Ovary (tissue), 9 donors: ENCODE measurements around the gene CHGA. TPM values are rescaled to one million over a fixed set of nuclear protein-coding genes. Genes with fewer than 3 reads are reported as not detected.

Experiments used
- DNase-seq, 5 donors: peaks; one replicate each; pipeline ENCODE4 v3.0.0-alpha.2; 2019 to 2020
- H3K27ac ChIP-seq, 2 donors: fragments of 200-600 bp; one replicate each; pipeline versions ENCODE4 v1.5.1 to v1.8.0; 2019 to 2022
- H3K27me3 ChIP-seq: fragments of 200-600 bp; one replicate; pipeline ENCODE4 v1.8.0; 2022
- H3K36me3 ChIP-seq: fragments of 200-600 bp; sonication (generic); one replicate; pipeline ENCODE4 v1.5.1; 2019
- H3K4me1 ChIP-seq: one replicate; pipeline ENCODE4 v1.8.1; 2013; ENCODE audit warnings: mild to moderate bottlenecking, moderate library complexity; ENCODE audit not compliant: insufficient read depth
- H3K4me3 ChIP-seq: fragments of 200-600 bp; sonication (generic); one replicate; pipeline ENCODE4 v1.5.1; 2017
- H3K9me3 ChIP-seq, 2 donors: fragments of 200-600 bp in 1 of 2; sonication (generic) in 1 of 2; one replicate each; pipeline versions ENCODE4 v1.5.1 to v1.8.1; 2013 to 2019; ENCODE audit warnings: mild to moderate bottlenecking in 1 of 2, moderate library complexity in 1 of 2
- CTCF ChIP-seq, 3 donors: fragments of 450-650 bp in 2 of 3; fragments of 200-600 bp in 1 of 3; IDR thresholded peaks; one replicate each; pipeline versions ENCODE4 v1.5.1 to v1.8.0; 2016 to 2022; ENCODE audit warnings: antibody characterized with exemption in 3 of 3, mild to moderate bottlenecking in 1 of 3
- EP300 ChIP-seq: sonication (generic); formaldehyde crosslinking; IDR thresholded peaks from one replicate; pipeline ENCODE4 v1.6.1; 2017; ENCODE audit warnings: antibody characterized with exemption
- POLR2A ChIP-seq: fragments of 450-650 bp; IDR thresholded peaks from one replicate; pipeline ENCODE4 v1.6.1; 2017; ENCODE audit warnings: antibody characterized with exemption, mild to moderate bottlenecking, moderate library complexity
- WGBS, 3 donors: extraction: QIAGEN DNeasy Blood & Tissue Kit in 1 of 3; methylation state at CpG; one replicate each; pipeline versions ENCODE4 v1.1.5 to v1.1.7; 2013 to 2017; 5-methylcytosine and 5-hydroxymethylcytosine counted together
- intact Hi-C, 4 donors: fragments of 100-400 bp; cut with DNase I; formaldehyde crosslinking; loops; one replicate each; pipeline versions ENCODE4 v1.11.0 to v1.15.1; 2022 to 2023
- polyA plus RNA-seq, 2 donors: library from polyadenylated mRNA; stranded (reverse); fragments of 200-250 nt in 1 of 2; fragments of 350-450 nt in 1 of 2; fragmentation: Illumina TruSeq in 1 of 2; extraction: RNeasy Lipid Tissue Mini Kit (QIAGEN cat#74804) in 1 of 2; gene quantifications; one replicate each; pipeline ENCODE4 v1.2.3, GENCODE V29; 2013 to 2014
- total RNA-seq, 7 donors: library from RNA; depleted of rRNA in 2 of 7; stranded (reverse); fragments of >200 nt in 2 of 7; fragmentation: NEBNext Ultra II Directional in 3 of 7; extraction: Animal tissue kit (Norgen Biotek cat#: 25700) in 3 of 7; gene quantifications; one replicate each; pipeline versions ENCODE4 v1.1.0 to v1.2.4, GENCODE V29; 2016 to 2023
- donor health status: DM: no; HTN: no; CAD: no; lungs with moderate emphysema.
- donor health status: DM: no; HTN: no; CAD: no.
- donor health status: Bipolar disorder and iron deficiency.
- donor health status: DM: yes; HTN: yes; CAD: no.
- donor health status: DM: no; HTN: no; CAD: no.
- donor health status: DM: yes; HTN: yes; CAD: no.

The CHGA gene
- total and polyA plus RNA-seq, 9 donors = 0.13 to 1.6 (median 0.60) TPM; not detected in 2

GRCh38 chr14:92926931-92927330 is 4.0 kb downstream of the CHGA start:
- H3K36me3 ChIP-seq = no peaks in the 10 kb centered on the region
- no peak overlapping the region for H3K27ac ChIP-seq
- WGBS, 3 donors = 14 to 22% (median 14%) methylated on average over 3 of the region's 3 CpGs
- no peaks in the 10 kb centered on the region for H3K27me3 ChIP-seq
- peaks cover 3% of the 10 kb centered on the region for H3K4me1 ChIP-seq
- intact Hi-C loops = no loop called here
- TF ChIP-seq POLR2A (no peak), EP300 (no peak), CTCF (IDR thresholded peaks at IDR 0.05) (no peak)
- no peak for DNase-seq
- H3K4me3 ChIP-seq = no peak overlapping the region
- no peaks in the 10 kb centered on the region for H3K9me3 ChIP-seq

GRCh38 chr14:92927349-92928257 is 4.7 kb downstream of the CHGA start:
- WGBS, 3 donors = 64 to 72% (median 67%) methylated on average over 14 of the region's 14 CpGs
- H3K9me3 ChIP-seq = no peaks in the 10 kb centered on the region
- H3K27me3 ChIP-seq = no peaks in the 10 kb centered on the region
- intact Hi-C loops = no loop called here
- peaks cover 3% of the 10 kb centered on the region for H3K4me1 ChIP-seq
- no peak for TF ChIP-seq EP300
- no peak for TF ChIP-seq CTCF (IDR thresholded peaks at IDR 0.05)
- no peak for TF ChIP-seq POLR2A
- H3K4me3 ChIP-seq = no peak overlapping the region
- no peaks in the 10 kb centered on the region for H3K36me3 ChIP-seq
- H3K27ac ChIP-seq = no peak overlapping the region
- no peak for DNase-seq

DNA sequence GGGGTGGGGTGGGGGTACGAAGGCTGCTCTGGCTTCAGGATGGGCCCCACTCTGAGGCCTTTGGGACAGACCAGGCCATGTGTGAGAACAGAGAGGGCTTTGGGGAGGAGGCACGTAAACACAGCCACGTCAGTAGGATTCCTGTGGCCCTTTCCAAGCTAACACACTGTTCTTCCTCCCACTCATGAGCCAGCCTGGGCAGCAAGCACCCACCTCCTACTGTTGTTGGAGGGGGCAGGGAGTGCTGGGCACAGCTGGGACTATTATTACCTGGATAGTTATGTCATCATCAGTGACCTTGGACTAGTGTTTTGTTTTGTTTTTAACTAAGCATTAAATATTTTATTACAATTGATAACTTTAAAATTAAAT is 5.3 kb downstream of the CHGA start:
- H3K9me3 ChIP-seq = no peaks in the 10 kb centered on the region
- intact Hi-C loops = no loop called here
- no peak overlapping the region for H3K4me3 ChIP-seq
- H3K27ac ChIP-seq = no peak overlapping the region
- no peaks in the 10 kb centered on the region for H3K36me3 ChIP-seq
- TF ChIP-seq EP300 (no peak), CTCF (IDR thresholded peaks at IDR 0.05) (no peak), POLR2A (no peak)
- H3K4me1 ChIP-seq = no peaks in the 10 kb centered on the region
- WGBS, 3 donors = 49 to 51% (median 49%) methylated on average over 3 of the region's 3 CpGs
- no peaks in the 10 kb centered on the region for H3K27me3 ChIP-seq
- no peak for DNase-seq

DNA sequence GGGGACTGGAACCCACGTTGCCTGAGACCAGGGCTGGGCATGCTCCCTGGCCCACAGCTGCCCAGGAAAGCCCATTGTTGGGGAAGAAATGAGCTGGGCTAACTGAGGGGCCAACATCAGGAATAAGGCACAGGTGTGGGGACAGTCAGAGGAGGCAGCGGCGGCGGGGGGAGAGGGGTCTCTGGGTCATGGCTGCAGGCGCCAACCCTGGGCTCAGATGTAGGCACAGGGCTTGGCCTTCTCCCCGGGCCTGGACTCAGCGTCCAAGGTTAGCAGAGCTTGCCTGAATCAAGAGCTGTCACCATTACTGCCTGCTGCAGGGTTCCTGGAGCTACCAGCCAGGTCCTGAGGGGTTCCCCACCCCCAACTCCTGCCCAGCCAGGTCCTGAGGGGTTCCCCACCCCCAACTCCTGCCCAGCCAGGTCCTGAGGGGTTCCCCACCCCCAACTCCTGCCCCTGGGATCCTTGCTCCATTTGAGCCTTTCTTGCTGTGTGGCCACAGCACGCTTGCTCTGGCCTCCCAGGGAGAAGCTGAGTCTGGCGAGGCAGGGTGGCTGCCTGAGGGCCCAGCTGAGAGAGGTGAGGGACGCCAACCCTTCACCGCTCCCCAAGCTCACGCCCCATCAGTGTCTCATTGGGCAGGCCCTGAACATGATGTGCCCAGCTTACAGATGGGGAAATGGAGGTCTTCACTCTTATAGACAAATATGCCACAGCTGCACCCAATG is 6.2 kb downstream of the CHGA start:
- 74 to 76% (median 75%) methylated on average over 12 of the region's 12 CpGs for WGBS, 3 donors
- H3K27ac ChIP-seq = no peak overlapping the region
- H3K4me1 ChIP-seq = no peaks in the 10 kb centered on the region
- no peak overlapping the region for H3K4me3 ChIP-seq
- intact Hi-C loops = no loop called here
- no peak for TF ChIP-seq POLR2A
- TF ChIP-seq EP300 = no peak
- TF ChIP-seq CTCF (IDR thresholded peaks at IDR 0.05) = no peak
- no peaks in the 10 kb centered on the region for H3K36me3 ChIP-seq
- no peak for DNase-seq
- no peaks in the 10 kb centered on the region for H3K9me3 ChIP-seq
- H3K27me3 ChIP-seq = no peaks in the 10 kb centered on the region
